Ectodermal cell (in vitro differentiated cells): ENCODE data around the gene OPN4.
"Not testable (repeated sequence)": the region's sequence is repeated elsewhere in the genome, so short reads cannot be mapped to it uniquely, and the experiment has no call there.

Experiments used
- H3K27ac ChIP-seq: 2 replicates; pipeline ENCODE4 v1.7.0; 2013; ENCODE audit warnings: mild to moderate bottlenecking, low read depth, low read length; ENCODE audit not compliant: insufficient read depth, poor library complexity, severe bottlenecking
- H3K27me3 ChIP-seq: 2 replicates; pipeline ENCODE4 v1.7.0; 2013; ENCODE audit warnings: mild to moderate bottlenecking, low read length; ENCODE audit not compliant: insufficient read depth, control insufficient read depth, poor library complexity, severe bottlenecking
- H3K36me3 ChIP-seq: one replicate; pipeline ENCODE4 v1.7.0; 2013; ENCODE audit warnings: low read length; ENCODE audit not compliant: control insufficient read depth, insufficient read depth
- H3K4me1 ChIP-seq: one replicate; pipeline ENCODE4 v1.7.0; 2013; ENCODE audit warnings: low read length; ENCODE audit not compliant: control insufficient read depth, insufficient read depth
- H3K4me3 ChIP-seq: 2 replicates; pipeline ENCODE4 v1.7.0; 2013; ENCODE audit warnings: low read depth, low read length, control low read depth; ENCODE audit not compliant: insufficient read depth
- H3K9me3 ChIP-seq: 2 replicates; pipeline ENCODE4 v1.7.0; 2013; ENCODE audit warnings: mild to moderate bottlenecking, low read length, moderate library complexity; ENCODE audit not compliant: control insufficient read depth
- WGBS, 2 experiments: methylation state at CpG; one replicate each; pipeline ENCODE4 v1.1.7; 2013; ENCODE audit warnings: missing lambda C conversion rate in 2 of 2; 5-methylcytosine and 5-hydroxymethylcytosine counted together

The OPN4 gene

DNA sequence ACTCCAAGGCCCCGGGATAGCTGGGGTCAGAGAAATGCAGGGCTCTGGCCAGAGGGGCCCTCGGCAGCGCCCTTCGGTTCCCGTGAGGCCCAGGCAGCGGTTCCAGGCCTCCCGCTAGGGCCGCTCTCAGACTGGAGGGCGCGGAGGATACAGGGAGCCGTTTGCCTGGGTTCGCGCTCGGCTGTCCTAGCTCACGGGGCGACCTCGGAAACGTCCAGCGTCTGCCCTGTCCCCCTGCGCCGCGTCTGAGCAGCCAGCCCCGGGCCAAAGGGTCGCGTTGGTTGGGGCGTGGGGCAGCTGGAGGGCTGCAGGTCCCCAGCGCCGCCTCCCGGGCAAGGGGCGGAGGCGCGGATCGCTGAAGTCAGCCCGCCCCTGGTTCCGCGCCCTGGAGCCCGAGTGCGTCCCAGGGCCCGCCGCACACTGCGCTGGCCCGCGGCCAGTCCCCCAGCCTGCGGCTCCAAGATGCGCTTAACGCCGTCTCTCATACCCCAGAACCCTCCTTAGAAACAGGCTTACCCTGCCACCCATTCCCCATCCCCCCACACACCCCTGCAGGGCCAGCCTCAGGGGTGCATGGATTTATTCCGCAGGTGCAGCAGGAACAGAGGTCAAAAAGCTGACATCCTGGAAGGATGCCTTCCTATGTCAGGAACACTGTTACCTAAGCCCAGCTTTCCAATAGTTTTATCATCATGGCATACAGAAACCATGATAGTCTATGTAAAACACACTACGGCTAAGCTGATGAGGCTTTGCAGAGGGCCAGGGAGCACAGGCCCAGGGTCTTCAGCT is 22.1 kb upstream of the OPN4 start:
- peak overlapping the region; percentile 44 for H3K4me3 ChIP-seq
- no peaks in the 10 kb centered on the region for H3K36me3 ChIP-seq
- peaks cover 3% of the 10 kb centered on the region for H3K4me1 ChIP-seq
- H3K27ac ChIP-seq = no peak overlapping the region
- H3K9me3 ChIP-seq = no peaks in the 10 kb centered on the region
- peaks cover 41% of the 10 kb centered on the region for H3K27me3 ChIP-seq
- WGBS, 2 experiments = 7% methylated on average over 48 to 49 of the region's 49 CpGs

DNA sequence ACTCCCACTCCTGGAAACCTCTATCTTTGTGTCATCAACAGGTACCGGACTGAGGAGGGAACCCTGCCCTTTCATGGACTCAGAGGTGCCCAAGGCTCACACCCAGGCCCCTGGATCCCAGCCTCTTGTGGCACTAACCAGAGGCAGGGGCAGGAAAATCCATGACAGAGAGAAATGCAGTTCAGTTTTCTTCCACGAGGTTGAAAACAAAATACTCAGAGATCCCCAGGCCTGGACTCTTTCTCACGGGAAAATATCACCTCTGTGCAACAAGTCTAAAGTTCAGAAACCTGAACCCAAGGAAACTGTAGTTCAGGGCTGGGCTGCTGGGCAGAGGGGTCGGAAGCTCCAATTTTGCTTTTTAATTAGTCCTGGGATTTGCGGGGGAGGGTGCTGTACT is 21.4 kb upstream of the OPN4 start:
- Histone ChIP-seq H3K36me3 (no peaks in the 10 kb centered on the region), H3K4me3 (no peak overlapping the region), H3K27me3 (peaks cover 41% of the 10 kb centered on the region), H3K4me1 (peaks cover 3% of the 10 kb centered on the region), H3K9me3 (no peaks in the 10 kb centered on the region), H3K27ac (no peak overlapping the region)
- WGBS, 2 experiments = 68 to 76% methylated on average over 5 of the region's 5 CpGs

DNA sequence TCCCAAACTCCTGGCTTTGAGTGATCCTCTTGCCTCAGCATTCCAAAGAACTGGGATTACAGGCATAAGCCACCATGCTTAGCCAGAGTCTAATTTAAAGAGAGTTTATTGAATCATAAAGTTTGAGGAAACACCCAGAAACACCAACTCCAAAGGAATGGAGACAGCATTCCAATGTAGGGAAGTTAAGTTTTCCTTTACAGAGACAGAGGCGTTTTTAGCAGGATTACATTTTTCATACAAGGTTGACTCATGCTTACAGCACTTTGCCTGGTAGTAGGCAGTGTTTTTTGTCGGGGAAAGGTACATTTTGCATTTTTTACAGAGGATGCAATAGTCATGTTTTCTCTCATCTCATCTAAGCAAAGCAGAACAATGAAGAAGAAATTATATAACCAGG is 18.9 kb upstream of the OPN4 start:
- peaks cover 41% of the 10 kb centered on the region for H3K27me3 ChIP-seq
- H3K36me3 ChIP-seq = no peaks in the 10 kb centered on the region
- no peaks in the 10 kb centered on the region for H3K9me3 ChIP-seq
- no peak overlapping the region for H3K27ac ChIP-seq
- WGBS, 2 experiments = 88 to 97% methylated on average over 2 of the region's 2 CpGs
- peaks cover 3% of the 10 kb centered on the region for H3K4me1 ChIP-seq
- H3K4me3 ChIP-seq = no peak overlapping the region

DNA sequence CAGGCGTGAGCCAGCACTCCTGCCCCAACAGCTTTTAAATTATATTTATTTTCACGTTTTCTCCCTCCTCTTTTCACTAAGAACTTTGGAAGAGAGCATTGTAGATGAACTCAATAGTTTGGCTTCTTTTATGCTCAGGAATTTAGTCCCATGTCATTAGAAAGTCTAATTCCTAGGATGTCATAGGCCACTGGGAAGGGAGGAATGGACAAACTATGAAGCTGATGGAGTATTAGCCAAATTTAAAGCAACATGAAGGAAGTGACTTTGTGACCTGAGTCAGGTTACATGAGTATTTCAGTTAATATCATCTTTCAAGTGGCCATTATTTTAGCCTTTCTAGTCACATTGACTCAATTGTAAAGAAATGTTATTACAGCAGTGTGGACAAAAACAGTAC is 18.0 kb upstream of the OPN4 start:
- Histone ChIP-seq H3K4me3 (no peak overlapping the region), H3K9me3 (no peaks in the 10 kb centered on the region), H3K36me3 (no peaks in the 10 kb centered on the region), H3K27me3 (peaks cover 36% of the 10 kb centered on the region), H3K27ac (no peak overlapping the region), H3K4me1 (peaks cover 3% of the 10 kb centered on the region)
- 79 to 97% methylated on average over 2 of the region's 2 CpGs for WGBS, 2 experiments

DNA sequence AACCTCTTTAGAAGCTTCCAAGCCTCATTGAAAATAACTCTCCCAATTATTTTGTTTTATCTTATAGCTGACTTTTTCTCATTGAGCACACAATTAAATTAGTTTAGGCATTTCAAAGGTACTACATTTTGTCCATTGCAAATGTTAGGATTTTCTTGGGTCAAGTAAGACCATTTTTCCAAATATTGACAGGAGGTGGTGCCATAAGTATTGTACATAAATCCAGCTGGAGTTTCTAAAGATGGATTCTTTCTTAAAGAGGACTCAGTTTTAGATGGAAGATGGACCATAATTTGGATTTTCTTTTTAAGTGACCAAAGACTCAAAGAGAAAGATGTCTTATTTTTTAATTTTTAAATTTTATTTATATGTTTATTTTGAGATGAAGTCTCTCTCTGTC is 12.3 kb upstream of the OPN4 start:
- no peak overlapping the region for H3K4me3 ChIP-seq
- no peaks in the 10 kb centered on the region for H3K36me3 ChIP-seq
- H3K9me3 ChIP-seq = no peaks in the 10 kb centered on the region
- H3K27me3 ChIP-seq = no peaks in the 10 kb centered on the region
- H3K4me1 ChIP-seq = no peaks in the 10 kb centered on the region
- no peak overlapping the region for H3K27ac ChIP-seq

DNA sequence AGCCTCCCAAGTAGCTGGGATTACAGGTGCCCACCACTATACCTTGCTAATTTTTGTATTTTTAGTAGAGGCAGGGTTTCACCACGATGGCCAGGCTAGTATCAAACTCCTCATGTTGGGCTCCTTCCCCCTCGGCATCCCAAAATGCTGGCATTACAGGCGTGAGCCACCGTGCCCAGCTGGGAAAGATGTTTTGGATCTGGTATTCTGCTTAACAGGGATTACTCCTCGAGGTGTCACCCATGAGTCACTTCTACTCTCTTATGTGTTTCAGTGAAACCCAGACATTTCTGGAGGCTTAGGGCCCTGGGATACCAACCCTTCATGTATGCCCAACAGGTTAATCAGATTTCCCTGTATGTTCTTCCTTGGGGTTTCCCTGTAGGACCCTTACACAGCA is 11.8 kb upstream of the OPN4 start:
- no peak overlapping the region for H3K4me3 ChIP-seq
- no peaks in the 10 kb centered on the region for H3K36me3 ChIP-seq
- H3K9me3 ChIP-seq = no peaks in the 10 kb centered on the region
- no peaks in the 10 kb centered on the region for H3K4me1 ChIP-seq
- WGBS, 2 experiments = 86 to 87% methylated on average over 5 of the region's 5 CpGs
- no peaks in the 10 kb centered on the region for H3K27me3 ChIP-seq
- no peak overlapping the region for H3K27ac ChIP-seq

DNA sequence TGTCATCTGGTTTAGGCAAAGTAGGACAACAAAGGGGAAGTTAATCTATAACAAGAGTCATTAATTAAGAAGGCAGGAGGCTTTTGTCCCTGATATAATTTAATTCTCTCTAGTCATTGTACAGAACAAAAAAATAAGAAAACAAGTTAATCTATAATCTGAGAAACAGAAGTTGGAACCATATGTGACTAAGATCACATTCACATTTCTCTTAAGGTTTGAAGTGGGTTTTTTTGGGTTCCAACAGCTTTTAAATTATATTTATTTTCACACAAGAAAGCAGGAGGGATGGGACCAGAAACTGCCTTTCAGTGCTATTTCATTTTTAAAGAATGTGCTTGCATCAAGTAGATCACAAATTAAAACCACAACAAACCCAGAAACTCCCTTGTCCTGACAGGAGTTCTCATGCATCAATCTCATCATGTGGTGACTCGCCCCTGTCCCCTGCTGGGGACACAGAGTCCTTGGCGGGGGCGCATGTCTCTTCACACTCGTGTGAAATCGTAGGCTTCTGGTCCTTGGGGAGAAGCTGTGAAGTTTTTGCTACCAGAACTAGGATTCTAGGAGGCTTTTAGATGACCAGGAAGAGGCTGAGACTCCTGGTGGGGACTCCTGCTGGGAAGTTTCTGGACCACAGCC is 10.1 kb upstream of the OPN4 start:
- Histone ChIP-seq H3K4me3 (no peak overlapping the region), H3K4me1 (no peaks in the 10 kb centered on the region), H3K27me3 (no peaks in the 10 kb centered on the region), H3K27ac (no peak overlapping the region), H3K9me3 (no peaks in the 10 kb centered on the region), H3K36me3 (no peaks in the 10 kb centered on the region)
- WGBS, 2 experiments = 76% methylated on average over 5 of the region's 5 CpGs

DNA sequence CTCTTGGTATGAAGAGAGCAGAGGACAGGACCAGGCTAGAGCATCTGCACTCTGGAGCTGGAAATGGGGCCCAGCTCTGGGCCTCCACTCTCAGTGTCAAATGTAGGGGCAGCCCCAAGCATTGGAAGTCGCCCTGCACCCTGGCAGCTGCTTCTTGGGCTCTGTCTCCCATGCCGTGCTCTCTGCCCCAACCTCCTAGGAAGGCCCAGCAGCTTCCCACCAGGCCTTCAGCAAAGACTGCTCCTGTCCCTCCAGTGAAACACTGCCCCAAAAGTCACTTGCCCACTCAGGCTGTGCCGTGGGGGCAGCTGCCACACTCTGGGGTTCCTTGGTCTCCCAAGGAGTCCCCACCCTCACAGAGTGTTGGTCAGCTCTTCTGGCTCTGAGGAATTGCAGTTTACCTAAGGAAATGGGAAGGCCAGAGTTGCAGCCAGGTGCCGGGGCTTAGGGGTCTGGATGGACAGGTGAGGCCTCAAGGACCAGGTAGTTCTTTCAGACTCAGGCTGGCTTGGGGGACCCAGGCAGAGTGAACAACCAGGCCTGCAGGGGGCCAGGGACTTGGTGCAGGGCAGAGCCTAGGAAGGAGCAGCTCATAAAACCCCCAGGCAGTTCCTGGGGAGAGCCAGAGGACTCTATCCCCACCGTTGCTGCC is 9.4 kb upstream of the OPN4 start:
- Histone ChIP-seq H3K9me3 (no peaks in the 10 kb centered on the region), H3K4me1 (no peaks in the 10 kb centered on the region), H3K36me3 (no peaks in the 10 kb centered on the region), H3K4me3 (no peak overlapping the region), H3K27me3 (no peaks in the 10 kb centered on the region), H3K27ac (no peak overlapping the region)
- 74 to 75% methylated on average over 5 of the region's 5 CpGs for WGBS, 2 experiments

DNA sequence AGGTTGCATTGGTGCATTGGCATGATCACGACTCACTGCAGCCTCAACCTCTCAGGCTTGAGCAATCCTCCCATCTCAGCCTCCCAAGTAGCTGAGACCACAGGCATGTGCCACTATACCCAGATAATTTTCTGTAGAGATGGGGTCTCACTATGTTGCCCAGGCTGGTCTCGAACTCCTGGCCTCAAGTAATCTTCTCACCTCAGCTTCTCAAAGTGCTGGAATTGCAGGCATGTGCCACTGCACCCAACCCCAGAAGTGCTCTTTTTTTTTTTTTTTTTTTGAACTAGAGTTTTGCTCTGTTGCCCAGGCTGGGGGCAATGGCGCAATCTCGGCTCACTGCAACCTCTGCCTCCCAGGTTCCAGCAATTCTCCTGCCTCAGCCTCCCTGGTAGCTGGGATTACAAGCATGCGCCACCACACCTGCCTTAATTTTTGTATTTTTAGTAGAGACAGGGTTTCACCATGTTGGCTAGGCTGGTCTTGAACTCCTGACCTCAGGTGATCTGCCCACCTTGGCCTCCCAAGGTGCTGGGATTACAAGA is 8.7 kb upstream of the OPN4 start:
- H3K27me3 ChIP-seq, H3K9me3 ChIP-seq, H3K27ac ChIP-seq, H3K4me1 ChIP-seq, H3K4me3 ChIP-seq, H3K36me3 ChIP-seq: not testable (repeated sequence)
- WGBS, 2 experiments = 92 to 96% methylated on average over 5 of the region's 5 CpGs

DNA sequence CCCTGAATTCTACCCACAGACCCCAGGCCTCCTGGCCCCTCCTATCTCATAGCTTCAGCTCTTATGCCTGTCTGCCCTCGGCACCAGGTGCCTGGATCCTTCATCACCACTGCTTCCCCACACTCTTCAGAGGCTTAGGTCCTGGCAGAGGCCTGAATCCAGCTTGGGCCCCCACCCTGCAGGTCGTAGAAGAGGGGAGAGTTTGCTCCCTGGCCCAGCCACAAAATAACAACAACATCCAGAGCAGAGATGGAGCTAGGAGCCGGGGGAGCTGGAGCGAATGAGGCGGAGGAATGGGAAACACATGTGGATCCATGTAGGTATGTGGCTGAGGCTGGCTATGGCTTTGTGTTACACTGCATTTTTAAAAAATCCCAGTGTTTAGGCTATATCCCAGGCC is 7.8 kb upstream of the OPN4 start:
- H3K4me3 ChIP-seq = no peak overlapping the region

More for the DNA sequence above, 7.8 kb upstream of the OPN4 start:
- 87 to 90% methylated on average over 5 of the region's 5 CpGs for WGBS, 2 experiments
- H3K4me1 ChIP-seq = no peaks in the 10 kb centered on the region
- H3K9me3 ChIP-seq = no peaks in the 10 kb centered on the region
- H3K36me3 ChIP-seq = no peaks in the 10 kb centered on the region
- H3K27ac ChIP-seq = no peak overlapping the region
- no peaks in the 10 kb centered on the region for H3K27me3 ChIP-seq
